ENCODE measurements around the gene PALM3.

- TF ChIP-seq YY1 (IDR thresholded peaks at IDR 0.05; ENCODE audit: insufficient read depth, insufficient read length): no peak
- TF ChIP-seq ZNF274 (IDR thresholded peaks at IDR 0.05; ENCODE audit: low read depth, low read length): no peak
- TF ChIP-seq SUZ12 (IDR thresholded peaks at IDR 0.05; ENCODE audit: extremely low read depth, insufficient read depth, insufficient read length): no peak
Observed at GRCh38 chr19:14091813-14092462, 30.1 kb upstream of the PALM3 start.

All from NT2/D1 (cell line).